NCI-H82 treated with DMSO at 0.1 percent for 48 hours (cell line): ENCODE results near the gene PROZ.
"Not testable (repeated sequence)": the region's sequence is repeated elsewhere in the genome, so short reads cannot be mapped to it uniquely, and the experiment has no call there.

Source experiments
- DNase-seq: peaks from one replicate; lab custom pipeline; 2025; ENCODE audit not compliant: unreplicated experiment; lab: John Stamatoyannopoulos, UW

PROZ gene

DNA sequence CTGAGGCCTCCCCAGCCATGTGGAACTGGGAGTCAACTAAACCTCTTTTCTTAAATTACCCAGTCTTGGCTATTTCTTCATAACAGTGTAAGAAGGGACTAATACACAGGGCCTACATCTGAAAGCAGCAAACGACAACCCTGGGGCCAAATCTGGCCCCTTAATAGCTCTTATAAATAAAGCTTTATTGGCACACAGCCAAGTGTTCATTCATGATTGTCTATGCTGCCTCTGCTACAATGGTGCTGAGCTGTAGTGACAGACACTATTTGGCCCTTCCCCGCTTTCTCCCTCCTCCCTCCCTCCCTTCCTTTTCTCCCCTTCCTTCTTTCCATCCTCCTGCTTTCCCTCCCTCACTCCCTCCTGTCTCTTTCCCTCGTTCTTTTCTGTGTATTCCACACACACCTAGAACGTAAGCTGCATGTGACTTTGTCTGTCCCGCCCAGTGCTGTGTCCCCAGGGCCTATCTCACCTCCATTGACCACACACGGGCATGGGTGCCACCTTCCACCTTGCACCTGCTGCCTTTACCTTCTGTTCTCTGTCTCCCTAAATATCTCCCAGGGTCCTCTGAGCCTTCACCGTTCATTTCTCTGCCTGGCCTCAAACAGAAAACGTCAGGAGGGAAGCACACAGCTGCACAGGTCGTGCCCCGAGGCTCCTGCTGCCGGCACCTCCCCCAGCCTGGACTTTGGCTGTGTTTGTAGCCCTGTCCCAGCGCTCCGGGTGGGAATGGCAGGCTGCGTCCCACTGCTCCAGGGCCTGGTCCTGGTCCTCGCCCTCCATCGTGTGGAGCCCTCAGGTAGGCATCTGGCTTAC is at the start of gene PROZ:
Gene PROZ (plus strand): TSS at position 720 of the 819 bp plus-strand sequence. CDS start 13 bp downstream, at position 733.
- no peak for DNase-seq

GRCh38 chr13:113109151-113110047 is 49.0 kb upstream of the PROZ start:
- DNase-seq, result no peak

DNA sequence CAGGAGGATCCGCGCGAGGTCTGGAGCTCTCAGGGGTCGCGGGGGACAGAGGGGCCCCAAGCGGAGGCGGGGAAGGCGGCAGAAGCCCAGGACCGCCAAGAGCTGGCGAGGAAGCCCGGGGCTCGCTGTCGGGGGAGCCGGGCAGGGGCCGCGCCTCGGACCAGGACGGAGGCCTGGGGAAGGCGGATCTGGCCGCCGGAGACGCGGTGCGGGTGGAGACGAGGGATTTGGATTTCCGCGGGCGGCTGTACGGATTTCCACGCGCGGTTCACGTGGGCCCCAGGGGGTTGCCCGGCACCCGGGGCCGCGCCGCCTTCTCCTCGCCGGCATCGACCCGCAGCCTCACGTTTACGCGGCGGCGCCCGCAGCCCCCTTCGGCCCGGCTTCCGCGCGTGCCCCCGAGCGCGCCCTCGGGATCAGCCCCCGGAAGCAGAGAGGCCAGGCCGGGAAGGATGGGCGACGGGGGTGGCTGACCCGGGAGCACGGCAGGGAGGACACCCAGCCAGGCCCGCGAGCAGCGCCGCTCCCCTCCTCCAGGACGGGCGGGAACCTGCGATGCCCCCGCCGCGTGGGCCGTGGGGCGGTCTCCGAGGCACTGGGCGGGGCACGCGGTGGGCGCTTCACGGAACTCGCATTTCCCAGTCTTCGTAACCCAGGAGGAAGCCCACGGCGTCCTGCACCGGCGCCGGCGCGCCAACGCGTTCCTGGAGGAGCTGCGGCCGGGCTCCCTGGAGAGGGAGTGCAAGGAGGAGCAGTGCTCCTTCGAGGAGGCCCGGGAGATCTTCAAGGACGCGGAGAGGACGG is 48.2 kb upstream of the PROZ start:
- DNase-seq, result no peak

GRCh38 chr13:113110852-113111315 is 47.6 kb upstream of the PROZ start:
- no peak for DNase-seq

DNA sequence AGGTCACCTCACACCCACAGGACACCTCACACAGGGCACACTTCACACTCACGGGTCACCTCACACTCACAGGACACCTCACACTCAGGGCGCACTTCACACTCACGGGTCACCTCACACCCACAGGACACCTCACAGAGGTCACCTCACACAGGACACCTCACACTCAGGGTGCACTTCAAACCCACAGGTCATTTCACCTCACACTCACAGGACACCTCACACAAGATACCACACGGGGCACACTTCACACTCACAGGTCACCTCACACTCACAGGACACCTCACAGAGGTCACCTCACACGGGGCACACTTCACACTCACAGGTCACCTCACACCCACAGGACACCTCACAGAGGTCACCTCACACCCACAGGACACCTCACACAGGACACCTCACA is 46.6 kb upstream of the PROZ start:
- DNase-seq, result not testable (repeated sequence)

- DNase-seq, result not testable (repeated sequence)
Measured at GRCh38 chr13:113112475-113112874, 46.0 kb upstream of the PROZ start.

- no peak for DNase-seq
Measured at GRCh38 chr13:113112893-113113845, 45.3 kb upstream of the PROZ start.

DNA sequence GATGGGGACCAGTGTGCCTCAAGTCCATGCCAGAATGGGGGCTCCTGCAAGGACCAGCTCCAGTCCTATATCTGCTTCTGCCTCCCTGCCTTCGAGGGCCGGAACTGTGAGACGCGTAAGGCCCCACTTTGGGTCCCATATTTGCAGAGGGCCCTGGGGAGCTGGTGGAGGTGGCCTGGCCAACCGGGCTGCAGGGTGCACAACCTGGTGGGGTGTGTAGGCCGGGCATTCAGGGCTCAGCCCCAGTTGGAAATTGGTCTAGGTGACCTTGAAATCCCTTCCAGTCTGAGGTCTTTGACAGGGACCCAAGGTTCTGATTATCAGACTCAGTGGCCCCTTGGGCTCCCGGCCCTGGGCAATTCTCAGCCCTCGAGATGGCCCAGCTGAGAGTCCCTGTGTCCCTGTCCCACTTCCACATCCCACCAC is 44.6 kb upstream of the PROZ start:
- DNase-seq, result no peak

DNA sequence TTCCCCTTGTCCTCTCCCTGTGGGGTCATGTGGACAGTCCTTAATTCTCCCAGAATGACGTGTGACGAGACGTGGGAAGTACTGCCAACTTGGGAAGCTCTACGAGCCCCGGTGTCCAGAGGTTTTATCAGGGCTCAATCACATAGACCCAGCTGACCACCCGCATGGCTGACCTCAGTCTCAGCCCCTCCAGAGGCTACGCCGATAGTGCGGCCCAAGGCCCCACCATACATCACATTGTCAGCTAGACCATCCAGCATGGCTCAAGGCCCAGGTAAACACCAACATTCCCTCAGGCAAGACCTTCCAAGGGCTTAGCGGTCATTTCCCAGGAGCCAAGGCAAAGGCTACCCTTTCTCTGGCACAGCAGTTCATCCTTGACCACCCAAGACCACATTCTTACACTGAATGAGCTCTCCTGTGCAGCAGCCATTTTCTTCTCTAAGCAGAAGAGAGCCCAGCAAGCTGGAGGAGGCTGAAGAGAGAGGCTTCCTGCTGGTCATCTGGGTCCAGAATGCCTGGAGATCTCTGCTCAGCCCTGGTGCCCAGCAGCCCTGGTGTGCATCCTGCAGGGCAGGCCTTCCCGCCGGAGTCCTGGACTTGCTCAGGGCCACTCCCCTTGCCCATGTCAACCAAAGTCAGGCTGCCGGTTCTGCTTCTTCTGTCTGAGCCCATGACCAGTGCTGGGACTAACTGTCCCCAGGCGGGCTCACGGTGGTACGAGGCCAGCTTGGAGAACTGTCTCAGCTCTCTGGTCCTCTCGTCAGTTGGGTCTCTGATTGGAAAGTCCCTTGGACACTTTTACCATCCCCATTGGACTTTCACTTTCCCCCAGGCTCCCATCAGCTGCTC is 43.7 kb upstream of the PROZ start:
- DNase-seq, result no peak

DNA sequence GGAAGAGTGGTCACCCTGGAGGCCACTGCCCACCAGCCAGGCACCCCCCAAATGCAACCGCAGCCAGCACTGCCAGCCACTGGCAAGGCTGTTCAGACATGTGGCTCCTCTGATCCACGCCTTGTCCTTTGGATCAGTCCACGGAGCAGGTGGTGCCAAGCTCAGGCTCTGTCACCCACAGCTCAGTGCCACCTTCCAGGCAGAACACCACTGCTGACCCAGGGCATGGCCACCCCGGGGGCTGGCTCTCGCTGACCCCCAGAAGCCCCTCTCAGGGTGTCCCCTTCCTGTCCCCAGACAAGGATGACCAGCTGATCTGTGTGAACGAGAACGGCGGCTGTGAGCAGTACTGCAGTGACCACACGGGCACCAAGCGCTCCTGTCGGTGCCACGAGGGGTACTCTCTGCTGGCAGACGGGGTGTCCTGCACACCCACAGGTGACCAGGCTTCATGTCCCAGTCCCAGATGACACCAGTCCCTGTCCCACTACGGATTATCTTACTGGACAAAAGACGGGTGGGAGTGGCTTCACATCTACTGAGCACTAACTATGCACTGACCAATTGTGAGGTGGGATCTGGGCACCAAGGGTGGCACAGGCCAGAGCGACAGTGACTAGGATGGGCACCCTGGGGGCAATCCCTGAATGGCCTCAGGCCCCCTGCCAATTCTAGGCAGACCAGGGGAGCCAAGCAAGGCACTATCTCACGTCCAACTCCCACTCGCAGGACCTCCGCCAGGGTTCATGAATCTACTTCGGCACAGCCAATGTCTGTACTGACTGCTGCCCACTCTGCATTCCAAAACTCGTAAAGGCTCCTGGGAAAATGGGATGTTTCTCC is 42.9 kb upstream of the PROZ start:
- no peak for DNase-seq

- no peak for DNase-seq
Measured at GRCh38 chr13:113116206-113116800, 42.1 kb upstream of the PROZ start.

DNA sequence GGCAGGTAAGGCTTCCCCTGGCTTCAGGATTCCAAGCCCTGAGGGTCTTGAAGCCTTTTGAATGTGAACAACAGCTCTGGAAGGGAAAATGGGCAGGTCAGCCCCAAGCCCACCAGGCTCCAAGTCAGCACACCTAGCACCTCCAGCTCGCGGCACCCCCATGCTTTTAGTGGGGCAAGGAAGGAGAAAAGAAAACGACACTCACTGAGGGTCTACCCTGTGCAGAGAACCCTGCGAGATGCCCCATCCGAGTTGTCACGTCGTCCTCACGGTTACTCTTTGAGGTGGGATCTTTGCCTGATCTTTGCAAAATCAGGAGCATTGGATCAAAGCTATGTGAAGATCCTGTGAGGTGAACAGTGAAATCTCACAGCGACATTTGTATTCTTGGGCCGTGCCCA is 41.6 kb upstream of the PROZ start:
- DNase-seq, result no peak

- DNase-seq, result no peak
Measured at GRCh38 chr13:113117335-113117872, 41.0 kb upstream of the PROZ start.

DNA sequence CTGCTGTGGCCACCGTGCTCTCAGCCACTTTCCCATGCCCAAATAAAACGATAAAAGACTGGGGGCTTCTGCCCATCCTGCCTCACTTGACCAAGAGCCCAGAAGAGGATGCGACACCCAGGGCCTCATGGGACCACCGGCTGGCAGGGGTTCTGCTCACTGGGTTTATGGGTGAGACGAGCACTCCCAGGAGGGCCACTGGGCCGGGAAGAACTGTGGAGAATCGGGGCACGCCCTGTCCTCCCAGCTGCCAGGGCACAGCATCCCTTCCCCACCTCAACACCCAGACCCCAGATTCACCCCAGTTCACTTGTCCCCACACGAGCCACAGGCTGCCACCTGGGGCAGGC is 40.6 kb upstream of the PROZ start:
- no peak for DNase-seq

- no peak for DNase-seq
Measured at GRCh38 chr13:113118261-113119021, 40.0 kb upstream of the PROZ start.

DNA sequence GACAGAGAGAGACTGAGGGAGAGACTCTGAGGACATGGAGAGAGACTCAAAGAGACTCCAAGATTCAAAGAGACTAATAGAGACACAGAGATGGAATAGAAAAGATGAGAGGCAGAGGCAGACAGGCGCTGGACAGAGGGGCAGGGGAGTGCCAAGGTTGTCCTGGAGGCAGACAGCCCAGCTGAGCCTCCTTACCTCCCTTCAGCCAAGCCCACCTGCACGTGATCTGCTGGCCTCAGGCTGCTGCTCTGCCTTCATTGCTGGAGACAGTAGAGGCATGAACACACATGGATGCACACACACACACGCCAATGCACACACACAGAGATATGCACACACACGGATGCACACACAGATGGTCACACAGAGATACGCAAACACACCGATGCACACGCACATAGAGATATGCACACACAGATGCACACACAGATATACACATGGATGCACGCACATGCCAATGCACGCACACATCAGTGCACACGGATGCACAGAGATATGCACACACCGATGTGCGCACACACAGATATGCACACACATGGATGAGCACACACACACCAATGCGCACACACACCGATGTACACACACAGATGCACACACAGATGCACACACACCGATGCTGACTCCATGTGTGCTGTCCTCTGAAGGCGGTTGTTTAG is 39.2 kb upstream of the PROZ start:
- DNase-seq, result no peak
